GM18517 (cell line): ENCODE results near the gene OR4Q3.
"Not testable (repeated sequence)": the region's sequence is repeated elsewhere in the genome, so short reads cannot be mapped to it uniquely, and the experiment has no call there.

Experiments used
- ATAC-seq: cut with Tn5 transposase; IDR thresholded peaks from one replicate; pipeline ENCODE4 v1.9.1; 2021; ENCODE audit warnings: mild to moderate bottlenecking, moderate library complexity; ENCODE audit not compliant: unreplicated experiment

OR4Q3 gene

GRCh38 chr14:19743256-19743655 is at the start of gene OR4Q3:
Gene OR4Q3, plus strand, starts transcription at chr14:19743571.
- no peak for ATAC-seq

- ATAC-seq = no peak
Observed at GRCh38 chr14:19729359-19729758, 14.0 kb upstream of the OR4Q3 start.

GRCh38 chr14:19729763-19730162 is 13.6 kb upstream of the OR4Q3 start:
- ATAC-seq = no peak

GRCh38 chr14:19733893-19734292 is 9.5 kb upstream of the OR4Q3 start:
- ATAC-seq = not testable (repeated sequence)

- ATAC-seq = not testable (repeated sequence)
Observed at GRCh38 chr14:19752316-19752715, 8.9 kb downstream of the OR4Q3 start.

GRCh38 chr14:19754172-19754571 is 10.8 kb downstream of the OR4Q3 start:
- no peak for ATAC-seq

GRCh38 chr14:19771491-19771890 is 28.1 kb downstream of the OR4Q3 start:
- ATAC-seq = not testable (repeated sequence)

GRCh38 chr14:19771895-19772430 is 28.6 kb downstream of the OR4Q3 start:
- ATAC-seq = no peak

- ATAC-seq = not testable (repeated sequence)
Observed at GRCh38 chr14:19772454-19772853, 29.1 kb downstream of the OR4Q3 start.

- ATAC-seq = not testable (repeated sequence)
Observed at GRCh38 chr14:19773204-19773603, 29.8 kb downstream of the OR4Q3 start, which contains the start of gene OR4M1. Gene OR4M1, plus strand, starts transcription at chr14:19773504. Its CDS starts 6,819 bp downstream, at chr14:19780323.

- no peak for ATAC-seq
Observed at GRCh38 chr14:19775587-19775986, 32.2 kb downstream of the OR4Q3 start.

GRCh38 chr14:19785848-19786247 is 42.5 kb downstream of the OR4Q3 start:
- not testable (repeated sequence) for ATAC-seq

- ATAC-seq = not testable (repeated sequence)
Observed at GRCh38 chr14:19787318-19787717, 43.9 kb downstream of the OR4Q3 start.

- not testable (repeated sequence) for ATAC-seq
Observed at GRCh38 chr14:19788150-19788549, 44.8 kb downstream of the OR4Q3 start.

- ATAC-seq = not testable (repeated sequence)
Observed at GRCh38 chr14:19796520-19797108, 53.2 kb downstream of the OR4Q3 start.
